Posterior vena cava (tissue), 2 donors: ENCODE measurements around the gene SHB. TPM values are rescaled to one million over a fixed set of nuclear protein-coding genes. Genes with fewer than 3 reads are reported as not detected.

Experiments
- DNase-seq: peaks from one replicate; pipeline ENCODE4 v3.0.0-alpha.2; 2020; ENCODE audit warnings: low spot score
- intact Hi-C, 2 donors: fragments of 100-400 bp; cut with DNase I; formaldehyde crosslinking; loops; one replicate each; pipeline versions ENCODE4 v1.14.1 to v1.14.2; 2022 to 2023
- total RNA-seq, 2 donors: library from RNA; stranded (reverse); fragmentation: NEBNext Ultra II Directional; extraction: Animal tissue kit (Norgen Biotek cat#: 25700); gene quantifications; one replicate each; pipeline ENCODE4 v1.2.1, GENCODE V29; 2021
- donor health status: DM: yes; HTN: yes; CAD: no.
- donor health status: DM: yes; HTN: yes; CAD: no.

Gene SHB
- total RNA-seq, 2 donors from 2014 or later: 18.7 to 23.0 TPM

- DNase-seq: peak; percentile 17
- intact Hi-C loops: loop anchor here (10.0 kb wide), 2 partner anchors 220 to 230 kb away; no protein-coding TSS in a partner anchor
Measured at GRCh38 chr9:37924538-37924937, 144.5 kb downstream of the SHB start.

- DNase-seq: peak; percentile 66
- intact Hi-C loops: loop anchor here (10.0 kb wide), 2 partner anchors 221 to 231 kb away; no protein-coding TSS in a partner anchor
Measured at GRCh38 chr9:37923796-37924427, 145.1 kb downstream of the SHB start.

- DNase-seq: peak; percentile 73
- intact Hi-C loops: loop anchor here (10.0 kb wide), 2 partner anchors 222 to 232 kb away; no protein-coding TSS in a partner anchor
Measured at GRCh38 chr9:37923118-37923795, 145.8 kb downstream of the SHB start.

- DNase-seq: peak; percentile 66
- intact Hi-C loops: loop anchor here (10.0 kb wide), 2 partner anchors 222 to 232 kb away; no protein-coding TSS in a partner anchor
Measured at GRCh38 chr9:37922363-37923117, 146.5 kb downstream of the SHB start.

- peak; percentile 46 for DNase-seq
- intact Hi-C loops: loop anchor here (10.0 kb wide), 2 partner anchors 223 to 233 kb away; no protein-coding TSS in a partner anchor
Measured at GRCh38 chr9:37921546-37922300, 147.3 kb downstream of the SHB start.

- peak; percentile 35 for DNase-seq
- intact Hi-C loops: loop anchor here (10.0 kb wide), 2 partner anchors 224 to 234 kb away; no protein-coding TSS in a partner anchor
Measured at GRCh38 chr9:37921168-37921510, 147.9 kb downstream of the SHB start.

- DNase-seq: peak; percentile 51
- intact Hi-C loops: loop anchor here (10.0 kb wide), 2 partner anchors 224 to 234 kb away; no protein-coding TSS in a partner anchor
Measured at GRCh38 chr9:37920471-37921167, 148.4 kb downstream of the SHB start.

GRCh38 chr9:37919956-37920335 is 149.1 kb downstream of the SHB start:
- peak; percentile 76 for DNase-seq
- intact Hi-C loops: loop anchor here (5.0 to 10.0 kb wide), 3 partner anchors 147 to 235 kb away; partner anchors contain the start of gene SHB (in 1 of the 2)

GRCh38 chr9:37919246-37919955 is 149.6 kb downstream of the SHB start:
- intact Hi-C loops: loop anchor here in 1 of 2 donors (5.0 kb wide), 1 partner anchor 148 kb away; the partner anchor contains the start of gene SHB
- peak; percentile 67 for DNase-seq

GRCh38 chr9:37918665-37919170 is 150.3 kb downstream of the SHB start:
- intact Hi-C loops: loop anchor here in 1 of 2 donors (5.0 kb wide), 1 partner anchor 149 kb away; the partner anchor contains the start of gene SHB
- DNase-seq: peak; percentile 20

- intact Hi-C loops: loop anchor here in 1 of 2 donors (5.0 kb wide), 1 partner anchor 149 kb away; the partner anchor contains the start of gene SHB
- DNase-seq: peak; percentile 76
Measured at GRCh38 chr9:37917801-37918664, 151.0 kb downstream of the SHB start.

- intact Hi-C loops: loop anchor here in 1 of 2 donors (5.0 kb wide), 1 partner anchor 150 kb away; the partner anchor contains the start of gene SHB
- peak; percentile 76 for DNase-seq
Measured at GRCh38 chr9:37917313-37917731, 151.7 kb downstream of the SHB start.

GRCh38 chr9:37916471-37917312 is 152.3 kb downstream of the SHB start:
- DNase-seq: peak; percentile 74
- intact Hi-C loops: loop anchor here in 1 of 2 donors (5.0 kb wide), 1 partner anchor 151 kb away; the partner anchor contains the start of gene SHB

- intact Hi-C loops: loop anchor here in 1 of 2 donors (5.0 kb wide), 1 partner anchor 151 kb away; the partner anchor contains the start of gene SHB
- peak; percentile 53 for DNase-seq
Measured at GRCh38 chr9:37915911-37916470, 153.0 kb downstream of the SHB start.
